ENCODE measurements around the gene GAK. TPM values are rescaled to one million over a fixed set of nuclear protein-coding genes. Genes with fewer than 3 reads are reported as not detected.

Gene GAK
- total RNA-seq, 2 donors from 2014 or later, result 104 to 121 TPM

GRCh38 chr4:832536-832935 is 99.6 kb downstream of the GAK start:
- Histone ChIP-seq H3K9ac (ENCODE audit: extremely low read depth, low read length, poor library complexity, severe bottlenecking) (no peak overlapping the region), H3K27ac (ENCODE audit: low read depth, low read length) (no peak overlapping the region), H3K4me3 (ENCODE audit: low read length) (no peak overlapping the region), H3K36me3 (ENCODE audit: control insufficient read depth, insufficient read depth, low read length) (no peaks in the 10 kb centered on the region), H3K27me3 (ENCODE audit: control insufficient read depth, insufficient read depth, low read length, poor library complexity, severe bottlenecking) (peaks cover 14% of the 10 kb centered on the region), H3K9me3 (ENCODE audit: control insufficient read depth, low read length) (peaks cover 3% of the 10 kb centered on the region), H3K4me1 (ENCODE audit: control insufficient read depth, insufficient read depth, low read length) (no peaks in the 10 kb centered on the region)
- Mint-ChIP-seq H3K36me3 (ENCODE audit: low read depth) (no peaks in the 10 kb centered on the region), H3K4me1 (peaks cover 2% of the 10 kb centered on the region), H3K4me3 (no peak overlapping the region), H3K27ac (no peak overlapping the region), H3K9me3 (peaks cover 11% of the 10 kb centered on the region), H3K27me3 (ENCODE audit: insufficient read depth) (peaks cover 20% of the 10 kb centered on the region)
- no peak for DNase-seq
- no peak for TF ChIP-seq CTCF (conservative IDR thresholded peaks at IDR 0.05)
- WGBS, 2 experiments (ENCODE audit: insufficient coverage in 1 of 2, insufficient read length in 1 of 2), result 90 to 93% methylated on average over 4 to 9 of the region's 9 CpGs

DNA sequence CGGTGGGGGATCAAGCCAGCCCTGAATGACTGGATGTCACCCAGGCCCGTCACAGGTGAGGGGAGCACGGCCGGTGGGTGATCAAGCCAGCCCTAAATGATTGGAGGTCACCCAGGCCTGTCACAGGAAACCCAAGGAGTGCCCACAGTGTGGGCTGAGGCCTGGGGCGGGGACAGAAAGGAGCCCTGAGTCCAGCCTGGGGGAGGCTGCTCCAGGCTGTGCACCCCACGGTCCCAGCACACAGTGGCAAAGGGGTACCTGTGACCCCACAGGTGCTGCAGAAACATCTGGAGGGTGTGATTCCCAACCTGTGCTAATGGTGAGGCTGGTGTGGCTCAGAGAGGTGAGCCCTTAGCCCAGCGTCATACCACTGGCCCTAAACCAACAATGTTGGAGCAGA is 100.0 kb downstream of the GAK start:
- TF ChIP-seq CTCF (conservative IDR thresholded peaks at IDR 0.05), result no peak

GRCh38 chr4:831483-831805 is 100.7 kb downstream of the GAK start:
- peak; percentile 30 for DNase-seq
- no peak overlapping the region for H3K4me3 Mint-ChIP-seq
- H3K9me3 Mint-ChIP-seq, result peaks cover 4% of the 10 kb centered on the region
- no peak for TF ChIP-seq CTCF (conservative IDR thresholded peaks at IDR 0.05)
- no peak overlapping the region for H3K9ac ChIP-seq (ENCODE audit: extremely low read depth, low read length, poor library complexity, severe bottlenecking)
- H3K27me3 ChIP-seq (ENCODE audit: control insufficient read depth, insufficient read depth, low read length, poor library complexity, severe bottlenecking), result peaks cover 23% of the 10 kb centered on the region
- peaks cover 2% of the 10 kb centered on the region for H3K4me1 Mint-ChIP-seq
- WGBS, 2 experiments (ENCODE audit: insufficient coverage in 1 of 2, insufficient read length in 1 of 2), result 0 to 55% methylated on average over 1 to 3 of the region's 3 CpGs
- H3K4me3 ChIP-seq (ENCODE audit: low read length), result no peak overlapping the region
- peaks cover 29% of the 10 kb centered on the region for H3K27me3 Mint-ChIP-seq (ENCODE audit: insufficient read depth)
- H3K27ac Mint-ChIP-seq, result no peak overlapping the region
- no peaks in the 10 kb centered on the region for H3K36me3 ChIP-seq (ENCODE audit: control insufficient read depth, insufficient read depth, low read length)
- no peaks in the 10 kb centered on the region for H3K4me1 ChIP-seq (ENCODE audit: control insufficient read depth, insufficient read depth, low read length)
- H3K27ac ChIP-seq (ENCODE audit: low read depth, low read length), result no peak overlapping the region
- no peaks in the 10 kb centered on the region for H3K36me3 Mint-ChIP-seq (ENCODE audit: low read depth)
- H3K9me3 ChIP-seq (ENCODE audit: control insufficient read depth, low read length), result no peaks in the 10 kb centered on the region

More for the DNA sequence above, 100.0 kb downstream of the GAK start:
- Mint-ChIP-seq H3K27me3 (ENCODE audit: insufficient read depth) (peaks cover 24% of the 10 kb centered on the region), H3K4me3 (no peak overlapping the region), H3K9me3 (peaks cover 6% of the 10 kb centered on the region), H3K36me3 (ENCODE audit: low read depth) (no peaks in the 10 kb centered on the region), H3K27ac (no peak overlapping the region), H3K4me1 (peaks cover 2% of the 10 kb centered on the region)
- H3K36me3 ChIP-seq (ENCODE audit: control insufficient read depth, insufficient read depth, low read length), result no peaks in the 10 kb centered on the region
- no peak for DNase-seq
- WGBS, 2 experiments (ENCODE audit: insufficient coverage in 1 of 2, insufficient read length in 1 of 2), result 87 to 88% methylated on average over 3 to 7 of the region's 7 CpGs
- no peaks in the 10 kb centered on the region for H3K9me3 ChIP-seq (ENCODE audit: control insufficient read depth, low read length)
- no peak overlapping the region for H3K9ac ChIP-seq (ENCODE audit: extremely low read depth, low read length, poor library complexity, severe bottlenecking)
- peaks cover 18% of the 10 kb centered on the region for H3K27me3 ChIP-seq (ENCODE audit: control insufficient read depth, insufficient read depth, low read length, poor library complexity, severe bottlenecking)
- no peak overlapping the region for H3K27ac ChIP-seq (ENCODE audit: low read depth, low read length)
- no peaks in the 10 kb centered on the region for H3K4me1 ChIP-seq (ENCODE audit: control insufficient read depth, insufficient read depth, low read length)
- no peak overlapping the region for H3K4me3 ChIP-seq (ENCODE audit: low read length)
